Measurements from ENCODE around the gene ITLN1. TPM values are rescaled to one million over a fixed set of nuclear protein-coding genes. Genes with fewer than 3 reads are reported as not detected.

Gene ITLN1
- total RNA-seq, result not detected in 2 replicates

DNA sequence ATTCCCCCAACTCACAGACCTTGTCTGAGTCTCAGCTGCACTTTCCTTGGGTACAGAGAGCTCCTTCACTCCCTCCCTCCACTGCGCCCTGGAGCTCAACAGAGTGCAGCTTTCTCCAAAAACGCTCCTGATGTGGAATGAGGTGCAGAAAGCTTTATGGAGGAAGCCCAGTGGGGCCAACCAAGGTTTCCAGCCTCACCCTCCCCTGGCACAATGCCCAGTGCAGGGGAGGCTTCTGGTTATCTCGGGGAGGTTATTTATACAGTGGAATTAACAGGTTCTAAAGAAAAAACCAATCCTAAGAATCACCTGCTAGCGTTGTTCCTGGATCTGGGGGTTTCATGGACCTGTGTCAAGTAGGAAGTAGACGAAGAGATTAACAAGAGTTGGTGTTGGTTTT is at the start of gene ITLN1:
TSS of gene ITLN1 (minus strand) at position 139 of the 400 bp plus-strand sequence. CDS start 303 bp downstream, outside the sequence.

DNA sequence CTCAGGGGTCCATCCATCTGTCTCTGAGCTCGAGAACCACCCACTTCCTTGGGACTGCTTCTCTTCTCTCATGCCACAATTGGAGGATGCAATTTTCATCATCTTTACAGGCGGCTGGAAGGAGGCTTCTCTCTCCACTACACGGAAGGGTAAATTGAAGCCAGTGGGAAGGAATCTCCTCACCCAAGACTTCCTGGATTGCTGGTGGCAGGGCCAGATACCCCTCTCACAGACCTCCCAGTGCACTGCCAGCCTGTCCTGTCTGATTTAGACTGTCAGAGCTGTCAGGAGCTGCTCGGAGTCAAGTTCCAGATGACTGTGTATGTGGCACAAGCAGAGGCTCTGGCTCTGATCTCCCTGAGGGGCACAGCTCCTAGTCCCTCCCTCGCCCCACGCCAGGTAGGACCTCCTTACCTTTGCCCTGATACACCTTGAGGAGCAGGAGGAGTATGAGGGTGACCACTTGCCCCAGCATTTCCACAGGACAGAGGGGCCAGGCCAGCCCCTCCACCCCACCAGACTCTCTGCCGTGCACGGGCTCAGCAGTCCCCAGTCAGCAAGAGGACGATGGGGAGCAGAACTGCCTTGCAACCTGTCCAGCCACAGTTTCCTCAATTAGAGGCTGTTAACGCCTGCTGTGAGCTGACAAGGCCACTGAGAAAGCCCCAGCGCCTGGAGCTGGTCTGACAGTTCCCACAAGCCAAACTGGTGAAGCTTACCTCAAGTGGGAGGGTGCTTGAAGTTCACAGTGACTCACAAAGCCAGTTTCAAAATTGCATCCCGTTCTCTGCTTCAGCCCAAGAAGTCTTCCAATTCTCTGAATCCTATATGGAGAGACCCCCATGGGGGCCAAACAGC is 22.5 kb downstream of the ITLN1 start, which contains the start of gene CD244:
TSS of gene CD244 (minus strand) at position 685 of the 858 bp plus-strand sequence. CDS start at position 475, 210 bp downstream.

Other genes with a start within 250 kb of the ITLN1 start
- gene SLAMF1, start 238.1 kb downstream of the ITLN1 start, total RNA-seq, result not detected in 2 replicates
- not detected in 2 replicates for gene CD48, start 173.4 kb downstream of the ITLN1 start, total RNA-seq
- not detected in 2 replicates for gene SLAMF7, start 145.9 kb downstream of the ITLN1 start, total RNA-seq
- gene LY9, start 89.0 kb downstream of the ITLN1 start, total RNA-seq, result not detected in 2 replicates
- gene CD244, start 22.3 kb downstream of the ITLN1 start, total RNA-seq, result not detected in 2 replicates
- gene ITLN2, start 69.6 kb upstream of the ITLN1 start, total RNA-seq, result not detected in 2 replicates
- gene F11R, start 136.0 kb upstream of the ITLN1 start, total RNA-seq, result 4.2 and 11.6 TPM in 2 replicates
- 12.3 and 26.7 TPM in 2 replicates for gene TSTD1, start 153.8 kb upstream of the ITLN1 start, total RNA-seq
- gene USF1, start 160.8 kb upstream of the ITLN1 start, total RNA-seq, result 73.6 and 80.6 TPM in 2 replicates
- under 0.01 TPM in 1 of 2 replicates, not detected in the other for gene ARHGAP30, start 184.7 kb upstream of the ITLN1 start, total RNA-seq
- 0.13 TPM in 1 of 2 replicates, not detected in the other for gene NECTIN4, start 204.4 kb upstream of the ITLN1 start, total RNA-seq
- gene KLHDC9, start 213.2 kb upstream of the ITLN1 start, total RNA-seq, result 1.8 and 3.5 TPM in 2 replicates
- gene PFDN2, start 232.9 kb upstream of the ITLN1 start, total RNA-seq, result 37.0 and 64.9 TPM in 2 replicates
- 20.6 and 23.5 TPM in 2 replicates for gene NIT1, start 232.9 kb upstream of the ITLN1 start, total RNA-seq
- gene DEDD, start 247.5 kb upstream of the ITLN1 start, total RNA-seq, result 21.8 and 23.8 TPM in 2 replicates

All from aortic smooth muscle cell (primary cell).